Type B pancreatic cell (in vitro differentiated cells): ENCODE data around the gene CIAO2B. TPM values are rescaled to one million over a fixed set of nuclear protein-coding genes. Genes with fewer than 3 reads are reported as not detected.
"Not testable (repeated sequence)": the region's sequence is repeated elsewhere in the genome, so short reads cannot be mapped to it uniquely, and the experiment has no call there.

Experiments used
- DNase-seq: peaks from one replicate; pipeline ENCODE4 v3.0.0; 2021; ENCODE audit warnings: mixed read lengths; ENCODE audit not compliant: unreplicated experiment; ENCODE audit errors: extremely low spot score
- H3K27ac Mint-ChIP-seq: 2 replicates; pipeline ENCODE4 v1.8.0; 2021; ENCODE audit warnings: mild to moderate bottlenecking, mixed read lengths
- H3K27me3 Mint-ChIP-seq: 2 replicates; pipeline ENCODE4 v1.8.0; 2021; ENCODE audit warnings: mixed read lengths
- H3K36me3 Mint-ChIP-seq: 2 replicates; pipeline ENCODE4 v1.8.0; 2021; ENCODE audit warnings: mixed read lengths
- H3K4me1 Mint-ChIP-seq: one replicate; pipeline ENCODE4 v1.8.0; 2021; ENCODE audit warnings: mixed read lengths; ENCODE audit not compliant: unreplicated experiment
- H3K4me3 Mint-ChIP-seq: 2 replicates; pipeline ENCODE4 v1.8.0; 2021; ENCODE audit warnings: mild to moderate bottlenecking, mixed read lengths
- H3K9me3 Mint-ChIP-seq: 2 replicates; pipeline ENCODE4 v1.8.0; 2021; ENCODE audit warnings: mixed read lengths
- CTCF ChIP-seq: fragments of 200-600 bp; sonication (generic); conservative IDR thresholded peaks from 2 replicates; pipeline ENCODE4 v1.5.0; 2021; ENCODE audit warnings: antibody characterized with exemption, mild to moderate bottlenecking
- total RNA-seq: library from RNA; stranded (reverse); gene quantifications from 2 replicates; pipeline ENCODE4 v1.2.1, GENCODE V29; 2021; ENCODE audit warnings: low replicate concordance

Gene CIAO2B
- total RNA-seq, 1 donor from 2014 or later = 71.3 TPM

GRCh38 chr16:66975302-66975893 lies 41.2 kb upstream of the CIAO2B start:
- no peaks in the 10 kb centered on the region for H3K36me3 Mint-ChIP-seq
- H3K27ac Mint-ChIP-seq = no peak overlapping the region
- peaks cover 7% of the 10 kb centered on the region for H3K27me3 Mint-ChIP-seq
- H3K9me3 Mint-ChIP-seq = no peaks in the 10 kb centered on the region
- no peak for TF ChIP-seq CTCF
- H3K4me1 Mint-ChIP-seq = peaks cover 5% of the 10 kb centered on the region
- DNase-seq = no peak
- H3K4me3 Mint-ChIP-seq = no peak overlapping the region

GRCh38 chr16:66974932-66975246 lies 40.7 kb upstream of the CIAO2B start:
- H3K27ac Mint-ChIP-seq, H3K36me3 Mint-ChIP-seq, H3K27me3 Mint-ChIP-seq, H3K4me1 Mint-ChIP-seq, DNase-seq, H3K4me3 Mint-ChIP-seq, H3K9me3 Mint-ChIP-seq: not testable (repeated sequence)

- H3K27me3 Mint-ChIP-seq, H3K4me1 Mint-ChIP-seq, H3K27ac Mint-ChIP-seq, H3K9me3 Mint-ChIP-seq, H3K4me3 Mint-ChIP-seq, DNase-seq, H3K36me3 Mint-ChIP-seq: not testable (repeated sequence)
These were observed 40.1 kb upstream of the CIAO2B start for GRCh38 chr16:66974156-66974931.

GRCh38 chr16:66973716-66974115 lies 39.5 kb upstream of the CIAO2B start:
- DNase-seq = no peak
- no peak for TF ChIP-seq CTCF
- Mint-ChIP-seq H3K27ac (no peak overlapping the region), H3K4me3 (no peak overlapping the region), H3K27me3 (peaks cover 8% of the 10 kb centered on the region), H3K4me1 (peaks cover 5% of the 10 kb centered on the region), H3K36me3 (no peaks in the 10 kb centered on the region), H3K9me3 (no peaks in the 10 kb centered on the region)

- no peaks in the 10 kb centered on the region for H3K36me3 Mint-ChIP-seq
- no peaks in the 10 kb centered on the region for H3K9me3 Mint-ChIP-seq
- H3K4me3 Mint-ChIP-seq = no peak overlapping the region
- H3K27ac Mint-ChIP-seq = no peak overlapping the region
- no peak for TF ChIP-seq CTCF
- peaks cover 8% of the 10 kb centered on the region for H3K27me3 Mint-ChIP-seq
- H3K4me1 Mint-ChIP-seq = peaks cover 5% of the 10 kb centered on the region
- no peak for DNase-seq
These were observed 38.8 kb upstream of the CIAO2B start for GRCh38 chr16:66972983-66973382.

GRCh38 chr16:66970775-66971720 lies 36.8 kb upstream of the CIAO2B start:
- peaks cover 5% of the 10 kb centered on the region for H3K4me1 Mint-ChIP-seq

More at GRCh38 chr16:66970775-66971720, 36.8 kb upstream of the CIAO2B start:
- Mint-ChIP-seq H3K36me3 (no peaks in the 10 kb centered on the region), H3K4me3 (no peak overlapping the region), H3K9me3 (no peaks in the 10 kb centered on the region), H3K27me3 (peaks cover 9% of the 10 kb centered on the region), H3K27ac (no peak overlapping the region)
- no peak for DNase-seq
- TF ChIP-seq CTCF = no peak
